ENCODE results near the gene MVB12A. TPM values are rescaled to one million over a fixed set of nuclear protein-coding genes. Genes with fewer than 3 reads are reported as not detected.

The MVB12A gene
- total RNA-seq, 2 donors from 2014 or later: 71.2 to 75.7 TPM

GRCh38 chr19:17404015-17404414, 15.8 kb upstream of the MVB12A start:
- WGBS: 89% methylated on average over 6 of the region's 6 CpGs

GRCh38 chr19:17404621-17405249, 15.1 kb upstream of the MVB12A start:
- Histone ChIP-seq H3K4me3 (peak overlapping the region; percentile 23 to 26), H3K36me3 (no peaks in the 10 kb centered on the region), H3K27ac (peak overlapping the region; percentile 72 to 75), H3K9me3 (no peaks in the 10 kb centered on the region), H3K4me1 (replicated peaks) (no peaks in the 10 kb centered on the region), H3K27me3 (replicated peaks; ENCODE audit: insufficient read depth) (no peaks in the 10 kb centered on the region)
- no peak for TF ChIP-seq POLR2AphosphoS5 (IDR thresholded peaks at IDR 0.05)
- WGBS: 80% methylated on average over 7 of the region's 7 CpGs
- DNase-seq (ENCODE audit: low spot score): no peak
- intact Hi-C loops (cut with DNase I): no loop called here

More at GRCh38 chr19:17404015-17404414, 15.8 kb upstream of the MVB12A start:
- peak overlapping the region in 1 of 2 donors; percentile 75 for H3K27ac ChIP-seq
- no peaks in the 10 kb centered on the region for H3K36me3 ChIP-seq
- H3K27me3 ChIP-seq (replicated peaks; ENCODE audit: insufficient read depth): no peaks in the 10 kb centered on the region
- no peaks in the 10 kb centered on the region for H3K9me3 ChIP-seq
- H3K4me3 ChIP-seq: no peak overlapping the region
- intact Hi-C loops (cut with DNase I): no loop called here
- H3K4me1 ChIP-seq (replicated peaks): no peaks in the 10 kb centered on the region
- no peak for TF ChIP-seq POLR2AphosphoS5 (IDR thresholded peaks at IDR 0.05)
- TF ChIP-seq CTCF (IDR thresholded peaks at IDR 0.05): no peak
- no peak for TF ChIP-seq POLR2A (IDR thresholded peaks at IDR 0.05)
- no peak for DNase-seq (ENCODE audit: low spot score)

GRCh38 chr19:17405250-17406045, 14.4 kb upstream of the MVB12A start, which contains the start of gene BST2:
TSS of gene BST2 (minus strand) at chr19:17405630. CDS start at chr19:17405575, 55 bp downstream.
- TF ChIP-seq POLR2AphosphoS5 (IDR thresholded peaks at IDR 0.05) (peak; percentile 80), POLR2A (IDR thresholded peaks at IDR 0.05) (peak; percentile 39), CTCF (IDR thresholded peaks at IDR 0.05) (no peak)
- Histone ChIP-seq H3K27me3 (replicated peaks; ENCODE audit: insufficient read depth) (no peaks in the 10 kb centered on the region), H3K36me3 (no peaks in the 10 kb centered on the region), H3K4me1 (replicated peaks) (no peaks in the 10 kb centered on the region), H3K4me3 (peak within 1 kb of the TSS; percentile 23 to 26), H3K9me3 (no peaks in the 10 kb centered on the region), H3K27ac (peak within 1 kb of the TSS; percentile 72 to 75)
- intact Hi-C loops (cut with DNase I): no loop called here
- peak; percentile 40 for DNase-seq (ENCODE audit: low spot score)
- 60% methylated on average over 16 of the region's 18 CpGs for WGBS

- TF ChIP-seq POLR2A (IDR thresholded peaks at IDR 0.05) (no peak), CTCF (IDR thresholded peaks at IDR 0.05) (no peak), POLR2AphosphoS5 (IDR thresholded peaks at IDR 0.05) (no peak)
- 73% methylated on average over 10 of the region's 10 CpGs for WGBS
- no peaks in the 10 kb centered on the region for H3K4me1 ChIP-seq (replicated peaks)
- H3K36me3 ChIP-seq: no peaks in the 10 kb centered on the region
- H3K9me3 ChIP-seq: no peaks in the 10 kb centered on the region
- peak overlapping the region; percentile 72 to 75 for H3K27ac ChIP-seq
- no peak for DNase-seq (ENCODE audit: low spot score)
- intact Hi-C loops (cut with DNase I): no loop called here
- H3K4me3 ChIP-seq: peak overlapping the region in 1 of 2 donors; percentile 8
- no peaks in the 10 kb centered on the region for H3K27me3 ChIP-seq (replicated peaks; ENCODE audit: insufficient read depth)
Observed at GRCh38 chr19:17406046-17406886, 13.6 kb upstream of the MVB12A start.

GRCh38 chr19:17406887-17407196, 13.0 kb upstream of the MVB12A start:
- no peaks in the 10 kb centered on the region for H3K4me1 ChIP-seq (replicated peaks)
- H3K36me3 ChIP-seq: no peaks in the 10 kb centered on the region
- WGBS: 57% methylated on average over 2 of the region's 2 CpGs
- no peak overlapping the region for H3K4me3 ChIP-seq
- intact Hi-C loops (cut with DNase I): no loop called here
- H3K27ac ChIP-seq: peak overlapping the region; percentile 60 to 75
- DNase-seq (ENCODE audit: low spot score): no peak
- H3K9me3 ChIP-seq: no peaks in the 10 kb centered on the region
- H3K27me3 ChIP-seq (replicated peaks; ENCODE audit: insufficient read depth): no peaks in the 10 kb centered on the region
- no peak for TF ChIP-seq CTCF (IDR thresholded peaks at IDR 0.05)
- no peak for TF ChIP-seq POLR2A (IDR thresholded peaks at IDR 0.05)
- TF ChIP-seq POLR2AphosphoS5 (IDR thresholded peaks at IDR 0.05): no peak
